ENCODE measurements around the gene PRKCZ.
"Not testable (repeated sequence)": the region's sequence is repeated elsewhere in the genome, so short reads cannot be mapped to it uniquely, and the experiment has no call there.

The PRKCZ gene

DNA sequence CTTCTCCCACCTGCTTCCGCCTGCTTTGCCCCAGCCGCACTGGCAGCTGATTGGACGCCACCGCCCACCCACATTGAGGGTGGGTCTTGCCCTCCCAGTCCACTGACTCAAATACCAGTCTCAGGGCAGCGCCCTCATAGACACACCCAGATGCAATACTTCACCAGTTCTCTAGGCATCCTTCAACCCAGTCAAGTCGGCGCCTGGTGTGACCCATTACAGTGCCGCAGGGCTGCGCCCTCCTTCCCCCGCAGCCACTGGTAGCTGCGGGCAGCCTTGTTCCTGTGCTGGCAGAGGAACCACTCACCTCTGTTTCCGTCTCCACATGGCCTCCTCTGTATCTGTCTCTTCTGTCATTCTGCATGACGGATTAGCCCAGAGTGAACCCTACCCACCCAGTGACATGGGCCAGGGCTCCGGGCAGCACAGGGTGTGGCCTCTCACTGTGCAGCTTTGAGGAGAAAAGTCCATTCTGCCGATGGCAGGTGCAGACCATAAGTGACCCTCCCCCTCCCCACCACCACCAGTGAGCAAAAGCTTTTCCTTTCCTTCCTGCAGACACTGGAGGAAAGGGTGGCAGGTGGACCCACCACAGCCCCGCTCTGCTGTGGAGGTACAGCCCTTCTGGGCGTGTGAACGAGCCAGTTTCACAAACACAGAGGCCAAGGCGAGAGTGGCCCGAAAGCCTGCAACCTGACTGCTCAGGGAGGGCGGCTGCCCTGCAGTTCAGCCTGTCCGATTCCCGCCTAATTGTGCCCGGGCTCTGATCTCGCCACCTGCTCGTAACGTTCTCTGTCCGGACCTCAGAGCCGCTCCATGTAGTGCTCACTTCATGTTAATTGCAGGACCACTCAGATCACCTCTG is 87.3 kb downstream of the PRKCZ start:
- no peak for DNase-seq

DNA sequence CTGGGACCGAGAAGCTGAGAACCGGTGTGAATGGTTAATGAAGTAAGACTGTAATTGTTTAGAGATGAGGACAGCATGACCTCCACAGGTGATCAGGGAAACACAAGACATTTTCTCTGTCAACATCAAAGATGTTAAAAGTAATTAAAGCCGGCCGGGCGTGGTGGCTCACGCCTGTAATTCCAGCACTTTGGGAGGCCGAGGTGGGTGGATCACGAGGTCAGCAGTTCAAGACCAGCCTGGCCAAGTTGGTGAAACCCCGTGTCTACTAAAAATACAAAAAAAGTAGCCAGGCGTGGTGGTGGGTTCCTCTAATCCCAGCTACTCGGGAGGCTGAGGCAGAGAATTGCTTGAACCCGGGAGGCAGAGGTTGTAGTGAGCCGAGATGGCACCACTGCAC is 88.9 kb downstream of the PRKCZ start:
- DNase-seq: not testable (repeated sequence)

DNA sequence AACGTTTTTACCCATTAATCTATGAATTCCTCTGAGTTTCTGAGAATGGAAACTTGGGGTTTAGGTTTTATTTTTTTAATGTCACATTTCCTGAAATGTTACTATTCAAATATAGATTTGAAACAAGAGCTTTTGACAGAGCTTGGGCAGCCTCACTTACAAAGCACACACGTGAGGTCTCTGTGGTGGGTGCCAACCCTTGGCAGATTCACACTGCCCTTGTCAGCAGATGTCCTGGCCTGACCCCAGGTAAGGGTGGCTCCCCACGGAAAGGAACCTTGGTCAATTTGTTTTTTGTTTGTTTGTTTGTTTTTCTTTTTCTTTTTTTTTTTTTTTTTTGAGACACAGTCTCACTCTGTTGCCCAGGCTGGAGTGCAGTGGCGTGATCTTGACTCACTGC is 90.8 kb downstream of the PRKCZ start:
- DNase-seq: no peak

DNA sequence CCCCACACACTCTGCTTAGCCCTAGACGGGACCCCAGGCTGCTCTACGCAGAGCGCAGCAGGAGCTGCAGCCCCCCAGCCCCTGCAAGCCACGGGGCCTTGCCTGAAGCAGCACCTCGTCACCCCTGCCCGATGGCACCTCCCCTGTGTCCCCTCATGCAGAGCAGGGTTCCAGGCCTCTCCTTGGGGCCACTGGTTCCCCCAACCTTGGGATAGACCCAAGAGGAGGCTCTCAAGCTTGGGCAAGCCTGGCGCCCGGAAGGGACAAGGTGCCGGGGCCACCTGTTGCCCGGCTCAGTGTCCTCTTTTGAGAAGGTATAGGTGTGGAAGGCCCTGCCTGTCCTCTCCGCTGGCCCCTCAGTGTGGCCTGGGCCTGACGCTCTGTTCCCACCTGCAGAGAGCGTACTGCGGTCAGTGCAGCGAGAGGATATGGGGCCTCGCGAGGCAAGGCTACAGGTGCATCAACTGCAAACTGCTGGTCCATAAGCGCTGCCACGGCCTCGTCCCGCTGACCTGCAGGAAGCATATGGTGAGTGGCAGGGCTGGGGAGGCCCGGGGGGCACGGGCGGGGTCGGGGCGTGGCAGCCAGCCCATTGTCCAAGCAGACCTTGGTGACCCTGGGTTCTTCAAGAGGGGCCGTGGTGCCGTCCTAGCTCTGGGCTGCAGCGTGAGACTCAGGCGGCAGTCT is 93.7 kb downstream of the PRKCZ start:
- no peak for DNase-seq

DNA sequence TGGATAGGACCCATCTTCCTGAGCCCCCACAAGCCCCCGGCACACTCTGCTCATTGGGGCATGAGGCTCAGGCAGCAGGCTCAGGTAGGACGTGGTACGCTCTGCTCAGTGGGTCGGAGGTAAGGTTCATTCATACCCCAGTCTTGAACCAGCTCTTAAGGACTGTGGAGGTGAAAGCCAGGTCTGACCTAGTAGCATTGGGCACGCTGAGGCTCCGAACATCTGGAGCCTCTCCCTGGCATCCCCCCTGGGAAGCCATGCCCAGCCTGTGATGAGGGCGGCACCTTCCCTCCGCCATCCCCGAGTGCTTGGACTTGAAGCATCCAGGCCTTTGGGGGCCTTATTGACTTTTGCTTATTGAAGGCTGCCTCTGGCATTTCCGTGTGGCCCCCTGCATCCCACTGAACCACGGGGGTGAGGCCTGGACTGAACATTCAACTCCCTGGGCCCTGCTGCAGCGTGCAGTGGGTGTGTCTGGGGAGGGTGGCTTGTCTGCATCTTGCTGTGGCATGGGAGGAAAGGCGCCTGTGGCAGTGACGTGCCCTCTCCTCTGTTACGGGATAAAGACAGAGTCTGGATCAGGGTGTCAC is 94.4 kb downstream of the PRKCZ start:
- no peak for DNase-seq

DNA sequence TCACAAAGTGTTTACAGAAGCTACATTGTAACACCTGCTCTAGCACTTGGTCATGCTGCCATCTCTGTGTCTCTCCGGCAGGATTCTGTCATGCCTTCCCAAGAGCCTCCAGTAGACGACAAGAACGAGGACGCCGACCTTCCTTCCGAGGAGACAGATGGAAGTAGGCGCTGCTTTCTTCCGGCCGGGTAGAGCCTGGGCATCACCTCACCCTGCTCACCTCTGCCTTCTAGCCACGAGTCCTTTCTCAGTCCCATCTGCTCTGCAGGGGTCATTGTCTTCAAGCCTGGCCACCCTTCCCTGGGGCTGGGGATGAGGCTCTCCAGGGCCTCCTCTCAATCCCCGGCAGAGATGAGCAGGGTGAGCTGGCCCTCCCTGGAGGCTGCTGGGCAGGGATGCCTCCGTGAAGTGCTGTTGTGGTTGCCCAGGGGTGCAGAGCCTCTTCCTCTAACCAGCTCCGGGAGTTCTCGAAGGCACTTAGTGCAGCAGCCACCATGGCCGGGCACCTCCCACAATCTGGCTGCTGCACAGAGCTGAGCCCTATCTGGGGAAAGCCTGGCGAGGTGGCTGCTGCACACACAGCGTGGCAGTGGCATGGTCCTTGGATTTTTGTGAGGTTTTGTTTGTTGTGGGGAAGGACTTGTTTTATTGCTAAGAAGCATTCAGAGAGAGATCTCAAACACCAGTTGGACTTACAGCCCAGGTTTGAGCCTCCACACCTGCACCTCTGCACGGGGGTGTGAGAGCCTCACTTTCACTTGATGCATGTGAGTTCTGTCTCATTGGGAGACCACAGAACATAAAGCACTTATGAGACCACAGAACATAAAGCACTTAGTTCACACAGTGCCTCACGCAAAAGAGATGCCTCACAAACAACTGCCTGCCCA is 96.0 kb downstream of the PRKCZ start:
- no peak for DNase-seq

DNA sequence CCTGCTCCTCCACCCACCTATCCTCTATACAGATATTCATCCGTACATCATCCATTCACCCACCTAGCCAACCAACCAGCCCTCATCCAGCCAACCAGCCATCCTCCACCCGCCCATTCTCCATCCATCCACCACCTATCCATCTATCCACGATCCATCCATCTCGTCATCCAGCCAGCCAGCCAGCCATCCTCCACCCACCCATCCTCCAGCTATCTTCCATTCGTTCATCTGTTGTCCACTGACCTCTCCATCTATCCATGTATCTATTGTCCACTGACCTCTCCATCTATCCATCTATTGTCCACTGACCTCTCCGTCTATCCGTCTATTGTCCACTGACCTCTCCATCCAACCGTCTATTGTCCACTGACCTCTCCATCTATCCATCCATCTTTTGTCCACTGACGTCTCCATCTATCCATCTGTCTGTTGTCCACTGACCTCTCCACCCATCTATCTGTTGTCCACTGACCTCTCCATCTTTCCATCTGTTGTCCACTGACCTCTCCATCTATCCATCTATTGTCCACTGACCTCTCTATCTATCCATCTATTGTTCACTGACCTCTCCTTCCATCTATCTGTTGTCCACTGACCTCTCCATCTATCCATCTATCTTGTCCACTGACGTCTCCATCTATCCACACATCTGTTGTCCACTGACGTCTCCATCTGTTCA is 96.8 kb downstream of the PRKCZ start:
- DNase-seq: no peak

DNA sequence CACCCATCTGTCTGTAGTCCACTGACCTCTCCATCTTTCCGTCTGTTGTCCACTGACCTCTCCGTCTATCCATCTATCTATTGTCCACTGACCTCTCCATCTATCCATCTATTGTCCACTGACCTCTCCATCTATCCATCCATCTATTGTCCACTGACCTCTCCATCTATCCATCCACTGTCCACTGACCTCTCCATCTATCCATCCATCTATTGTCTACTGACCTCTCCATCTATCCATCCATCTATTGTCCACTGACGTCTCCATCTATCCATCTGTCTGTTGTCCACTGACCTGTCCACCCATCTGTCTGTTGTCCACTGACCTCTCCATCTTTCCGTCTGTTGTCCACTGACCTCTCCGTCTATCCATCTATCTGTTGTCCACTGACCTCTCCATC is 97.7 kb downstream of the PRKCZ start:
- not testable (repeated sequence) for DNase-seq

DNA sequence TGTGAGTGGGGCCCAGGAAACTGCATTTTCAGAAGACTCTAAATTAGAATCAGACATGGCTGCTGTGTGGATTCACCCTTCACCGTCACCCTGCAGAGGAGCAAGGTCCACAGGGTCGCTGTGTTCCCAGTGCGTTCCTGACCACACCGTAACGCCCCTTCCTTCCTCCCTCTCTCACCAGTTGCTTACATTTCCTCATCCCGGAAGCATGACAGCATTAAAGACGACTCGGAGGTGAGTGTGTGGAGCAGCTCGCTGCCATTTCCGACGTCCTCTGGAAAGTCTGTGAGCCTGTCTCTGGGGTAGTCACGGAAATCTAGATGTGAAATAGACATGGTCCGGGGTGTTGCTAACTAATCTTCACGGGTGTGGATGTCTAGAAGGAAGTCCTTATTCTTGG is 98.5 kb downstream of the PRKCZ start:
- DNase-seq: no peak

DNA sequence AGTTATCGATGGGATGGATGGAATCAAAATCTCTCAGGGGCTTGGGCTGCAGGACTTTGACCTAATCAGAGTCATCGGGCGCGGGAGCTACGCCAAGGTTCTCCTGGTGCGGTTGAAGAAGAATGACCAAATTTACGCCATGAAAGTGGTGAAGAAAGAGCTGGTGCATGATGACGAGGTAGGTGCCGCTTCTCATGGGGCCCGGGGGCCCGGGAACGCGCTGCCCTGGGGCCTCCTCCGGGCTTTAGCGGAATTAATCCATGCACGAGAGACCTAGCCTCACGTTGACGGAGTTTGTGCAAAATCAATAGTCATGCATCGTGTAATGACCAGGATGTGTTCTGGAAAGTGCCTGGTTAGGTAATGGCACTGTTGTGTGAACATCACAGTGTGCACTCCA is 100.6 kb downstream of the PRKCZ start:
- DNase-seq: no peak

DNA sequence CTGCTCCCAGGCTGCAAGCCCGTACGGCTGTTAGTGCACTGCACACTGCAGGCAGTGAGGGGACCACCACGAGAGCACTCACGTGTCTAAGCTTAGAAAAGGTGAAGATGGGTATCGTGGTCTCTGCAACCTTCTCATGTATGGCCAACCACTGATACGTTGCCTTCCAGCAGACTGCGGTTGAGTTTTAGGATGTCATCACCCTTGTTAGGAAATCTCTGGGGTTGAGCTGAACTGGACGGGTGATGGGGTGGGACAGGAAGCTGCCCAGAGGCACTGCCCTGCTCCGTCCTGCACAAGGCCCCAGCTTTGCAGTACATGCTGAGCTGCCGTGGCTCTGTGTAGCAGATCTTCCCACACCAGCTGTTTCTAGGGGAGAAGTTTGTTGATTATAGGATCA is 101.0 kb downstream of the PRKCZ start:
- DNase-seq: no peak

DNA sequence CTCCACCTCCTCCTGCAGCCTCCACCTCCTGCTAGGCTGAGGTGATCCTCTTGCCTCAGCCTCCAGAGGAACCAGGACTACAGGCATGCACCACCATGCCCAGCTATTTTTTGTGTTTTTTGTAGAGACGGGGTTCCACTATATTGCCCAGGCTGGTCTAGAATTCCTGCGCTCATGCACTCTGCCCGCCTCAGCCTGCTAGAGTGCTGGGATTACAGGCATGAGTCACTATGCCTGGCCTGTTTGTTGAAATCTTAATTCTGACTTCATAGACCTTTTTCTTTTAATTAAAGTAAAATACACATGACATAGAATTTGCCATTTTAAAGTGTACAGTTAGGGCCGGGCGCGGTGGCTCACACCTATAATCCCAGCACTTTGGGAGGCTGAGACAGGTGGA is 101.7 kb downstream of the PRKCZ start:
- DNase-seq: no peak

DNA sequence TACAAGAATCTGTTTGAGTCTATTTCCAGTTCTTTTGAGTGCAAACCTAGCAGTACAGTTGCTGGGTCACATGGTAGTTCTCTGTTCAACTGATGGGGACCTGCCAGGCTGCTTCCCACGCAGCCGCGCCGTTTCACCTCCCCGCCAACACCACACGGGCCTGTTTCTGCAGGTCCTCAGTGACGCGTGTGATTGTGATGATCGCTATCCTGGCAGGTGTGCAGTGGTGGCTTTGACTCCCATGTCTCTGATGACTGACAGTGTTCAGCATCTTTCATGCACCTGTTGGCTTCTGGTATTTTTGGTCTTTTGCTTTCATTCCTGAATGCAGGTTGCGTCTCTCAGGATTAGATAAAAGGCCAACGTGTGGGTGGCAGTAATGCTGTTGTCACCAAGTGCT is 102.7 kb downstream of the PRKCZ start:
- no peak for DNase-seq

DNA sequence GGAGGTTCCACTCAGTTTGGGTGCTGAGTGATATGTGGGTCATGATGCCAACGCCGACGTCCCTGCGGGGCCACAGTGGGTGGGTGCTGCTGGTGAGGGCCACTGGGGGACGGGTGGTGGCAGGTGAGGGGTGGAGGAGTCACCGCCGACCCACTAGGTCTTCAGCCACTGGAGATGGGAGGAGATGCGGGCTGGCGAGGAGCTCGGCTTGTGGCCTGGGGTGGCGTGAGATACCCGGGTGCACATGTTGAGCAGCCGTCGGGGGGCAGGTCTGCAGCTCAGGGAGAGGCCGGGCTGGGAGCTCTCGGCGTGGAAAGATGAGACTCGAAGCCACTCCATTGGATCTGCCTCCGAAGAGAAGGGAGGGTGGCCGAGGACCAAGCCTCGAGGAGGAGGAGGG is 103.8 kb downstream of the PRKCZ start:
- DNase-seq: no peak

DNA sequence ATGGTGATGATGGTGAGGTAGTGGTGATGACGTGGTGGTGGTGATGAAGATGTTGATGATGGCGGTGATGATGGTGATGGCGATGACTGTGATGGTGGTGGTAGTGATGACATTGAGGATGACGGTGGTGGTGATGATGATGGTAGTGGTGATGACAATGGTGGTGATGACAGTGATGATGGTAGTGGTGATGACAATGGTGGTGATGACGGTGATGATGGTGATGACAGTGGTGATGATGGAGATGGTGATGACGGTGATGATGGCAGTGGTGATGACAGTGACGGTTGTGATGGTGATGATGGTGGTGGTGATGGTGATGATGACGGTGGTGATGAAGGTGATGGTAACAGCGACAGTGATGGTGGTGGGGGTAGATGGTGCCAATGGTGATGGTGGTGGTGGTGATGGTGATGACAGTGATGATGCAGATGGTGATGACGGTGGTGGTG is 105.0 kb downstream of the PRKCZ start:
- DNase-seq: no peak

DNA sequence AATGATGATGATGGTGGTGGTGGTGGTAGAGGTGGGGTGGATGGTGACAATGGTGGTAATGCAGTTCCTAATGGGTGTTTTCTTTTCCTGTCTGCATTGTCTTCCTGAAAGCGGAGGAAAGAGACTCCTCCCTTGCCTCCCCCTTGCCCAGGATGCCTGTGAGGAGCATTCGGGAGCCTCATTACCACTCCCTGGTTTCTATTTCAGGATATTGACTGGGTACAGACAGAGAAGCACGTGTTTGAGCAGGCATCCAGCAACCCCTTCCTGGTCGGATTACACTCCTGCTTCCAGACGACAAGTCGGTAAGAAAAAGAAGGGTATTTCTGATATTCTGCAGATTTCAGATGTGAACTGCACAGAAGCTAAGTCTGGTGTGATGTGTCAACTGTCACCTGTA is 105.6 kb downstream of the PRKCZ start:
- no peak for DNase-seq

DNA sequence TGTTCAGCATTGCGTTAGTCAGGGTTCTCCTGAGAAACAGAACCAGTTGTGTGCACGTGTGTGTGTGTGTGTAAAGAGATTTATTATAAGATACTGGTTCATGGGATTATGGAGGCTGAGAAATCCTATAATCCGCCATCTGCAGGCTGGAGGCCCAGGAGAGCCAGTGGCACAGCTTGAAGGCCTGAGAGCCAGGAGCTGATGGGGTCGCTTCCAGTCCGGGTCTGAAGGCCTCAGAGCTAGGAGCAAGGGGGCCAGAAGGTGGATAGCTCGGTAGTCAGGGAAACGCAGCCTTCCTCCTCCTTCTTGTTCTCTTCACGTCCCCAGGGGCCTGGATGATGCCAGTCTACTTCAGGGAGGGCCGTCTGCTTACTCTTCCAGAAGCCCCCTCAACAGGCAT is 106.7 kb downstream of the PRKCZ start:
- DNase-seq: peak; percentile 88

DNA sequence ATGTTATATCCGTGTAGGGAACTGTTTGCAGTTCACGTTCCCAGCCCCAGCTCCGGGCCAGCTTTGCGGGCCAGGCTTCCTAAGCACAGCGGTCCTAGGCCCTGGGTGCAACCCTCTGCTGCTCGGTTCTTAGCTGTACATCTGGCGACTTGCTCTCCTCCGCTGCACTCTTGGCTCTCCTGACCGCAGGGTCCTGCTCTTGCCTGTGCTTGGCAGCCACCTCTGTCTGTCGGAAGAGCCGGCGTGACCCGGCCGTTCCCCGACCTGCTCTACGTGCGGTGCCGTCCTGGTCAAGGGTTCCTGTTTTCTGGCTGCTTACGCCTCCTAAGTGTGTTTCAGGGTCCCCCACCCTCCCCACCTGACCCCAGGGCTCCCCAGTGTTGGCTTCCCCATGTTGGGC is 107.6 kb downstream of the PRKCZ start:
- DNase-seq: no peak

DNA sequence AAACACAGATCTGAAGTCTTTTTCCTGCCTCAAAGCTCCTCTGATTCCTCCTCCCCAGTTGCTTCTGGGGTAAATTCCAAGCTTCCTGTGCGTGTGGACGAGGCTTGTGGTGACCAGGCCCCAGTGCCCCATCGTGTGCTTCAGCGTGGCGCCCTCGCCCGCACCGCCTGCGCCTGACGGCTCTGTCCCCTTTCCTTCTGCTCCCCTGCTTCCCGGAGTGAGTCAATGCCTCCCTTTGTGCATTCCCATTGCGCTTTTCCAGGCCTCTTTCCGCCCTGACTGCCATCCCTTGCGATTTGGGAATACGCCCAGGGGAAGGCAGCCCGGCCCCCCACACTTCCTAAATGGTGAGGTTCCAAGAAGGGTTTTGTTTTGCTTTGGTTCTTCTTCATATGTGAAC is 108.1 kb downstream of the PRKCZ start:
- no peak for DNase-seq

DNA sequence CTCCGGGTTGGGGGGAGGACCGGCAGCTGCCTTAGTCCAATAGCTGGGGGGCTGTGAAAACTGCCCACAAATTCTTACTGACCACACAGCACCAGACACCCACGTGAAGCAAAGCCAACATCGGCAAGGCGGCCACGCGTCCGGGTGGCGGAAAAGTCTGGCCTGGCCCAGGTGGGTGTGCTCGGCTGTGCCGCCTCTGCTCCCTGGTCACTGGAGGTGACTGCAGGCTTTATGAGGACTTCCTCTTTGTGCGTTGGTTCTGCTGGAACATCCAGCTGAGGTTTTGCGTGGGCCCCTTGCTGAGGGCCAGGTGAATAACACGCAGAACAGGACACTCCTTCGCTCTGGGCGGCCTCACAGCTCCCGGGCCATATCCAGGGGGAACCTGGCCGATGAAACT is 108.9 kb downstream of the PRKCZ start:
- DNase-seq: no peak

DNA sequence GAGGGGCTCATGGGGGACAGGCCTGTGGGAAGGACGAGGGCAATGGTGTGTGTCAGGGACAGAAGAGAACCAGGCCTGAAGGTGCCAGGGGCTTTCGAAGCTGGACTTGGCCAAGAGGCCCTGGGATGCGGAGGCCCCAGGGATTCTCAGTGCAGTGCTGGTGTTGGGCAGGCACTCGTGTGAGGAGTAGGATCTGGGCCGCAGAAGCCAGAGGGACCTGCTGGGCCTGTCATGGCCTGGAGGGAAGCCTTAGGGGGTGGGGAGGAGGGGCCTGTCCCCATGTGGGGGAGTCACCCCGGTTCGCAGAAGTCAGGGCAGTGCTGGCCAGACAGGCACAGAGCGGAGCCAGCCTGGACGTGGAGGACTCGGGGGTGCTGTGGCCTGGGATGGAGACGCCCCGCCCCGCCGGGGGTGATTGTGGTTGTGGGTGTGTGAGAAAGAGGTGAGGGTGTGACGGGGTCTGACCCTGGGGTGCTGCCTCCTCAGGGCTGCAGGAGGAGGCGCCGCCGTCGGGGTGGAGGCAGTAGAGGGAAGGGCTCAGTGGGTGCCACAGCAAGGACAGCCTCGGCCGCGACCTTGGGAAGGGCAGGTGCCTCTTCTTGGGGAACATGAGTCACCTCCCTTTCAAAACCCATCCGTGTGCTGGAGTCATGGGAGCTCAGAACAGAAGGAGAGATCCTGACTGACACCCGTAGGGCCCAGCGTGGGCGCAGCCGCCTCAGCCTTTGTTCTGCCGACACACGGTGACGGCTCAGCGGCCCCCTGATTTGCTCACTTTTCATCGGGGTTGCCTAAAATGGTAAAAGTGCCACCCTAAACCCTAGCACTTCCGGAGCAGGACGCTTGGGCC is 110.5 kb downstream of the PRKCZ start:
- DNase-seq: no peak

DNA sequence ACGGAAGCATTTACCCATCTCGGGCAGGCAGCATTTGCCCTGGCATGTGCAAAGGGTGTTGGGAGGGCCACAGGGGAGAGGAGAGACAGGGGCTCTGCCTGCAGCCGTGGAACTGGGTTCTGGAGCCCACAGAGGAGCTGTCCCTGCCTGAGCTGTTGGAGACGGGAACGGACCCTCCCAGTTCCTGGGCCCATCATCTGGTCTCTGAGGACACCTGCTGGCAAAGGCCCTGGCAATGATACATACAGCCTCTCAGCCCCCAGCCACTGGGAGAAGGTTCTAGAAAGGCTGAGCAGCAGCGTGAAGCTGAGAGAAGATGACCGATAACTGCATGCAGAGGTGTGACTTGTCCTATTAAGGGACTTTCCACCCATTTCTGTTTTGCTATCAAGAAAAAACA is 113.0 kb downstream of the PRKCZ start:
- DNase-seq: no peak

All from NCI-H524 treated with DMSO at 0.1 percent for 48 hours (cell line).